Caki2 (cell line): ENCODE data around the gene SRGN. TPM values are rescaled to one million over a fixed set of nuclear protein-coding genes. Genes with fewer than 3 reads are reported as not detected.

Source experiments
- DNase-seq: peaks from one replicate; pipeline ENCODE4 v3.0.0-alpha.2; 2015; ENCODE audit warnings: low read depth
- in situ Hi-C: cut with HindIII; loops from 2 replicates; pipeline ENCODE4 v1.10.0; 2016; ENCODE audit warnings: low sequenced_read_pairs, low pct_unique_long_range_greater_than_20kb, mixed read lengths
- total RNA-seq: library from RNA; depleted of rRNA; stranded (reverse); fragments of >200 nt; shearing (Covaris generic); gene quantifications from 2 replicates; pipeline ENCODE4 v1.2.3, GENCODE V29; 2014; ENCODE audit warnings: low replicate concordance

Gene SRGN
- total RNA-seq, 1 experiment from 2014 or later, result 293 TPM

DNA sequence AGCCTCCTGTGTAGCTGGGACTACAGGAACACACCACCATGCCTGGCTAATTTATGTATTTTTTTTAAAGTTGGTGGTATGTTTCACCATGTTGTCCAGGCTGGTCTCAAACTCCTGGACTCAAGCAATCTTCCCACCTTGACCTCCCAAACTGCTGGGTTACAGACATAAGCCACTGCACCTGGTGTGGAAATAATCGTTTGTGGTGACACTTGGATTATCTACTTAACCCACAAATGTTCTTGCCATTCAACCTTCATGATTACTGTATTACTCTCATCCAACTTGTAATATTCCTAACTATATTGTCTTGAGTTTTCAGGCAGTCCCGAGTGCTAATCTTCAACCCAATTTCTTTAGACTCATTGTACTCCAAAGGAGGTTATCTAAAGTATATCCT is 9.6 kb upstream of the SRGN start:
- DNase-seq, result no peak
- in situ Hi-C loops, result no loop called here

DNA sequence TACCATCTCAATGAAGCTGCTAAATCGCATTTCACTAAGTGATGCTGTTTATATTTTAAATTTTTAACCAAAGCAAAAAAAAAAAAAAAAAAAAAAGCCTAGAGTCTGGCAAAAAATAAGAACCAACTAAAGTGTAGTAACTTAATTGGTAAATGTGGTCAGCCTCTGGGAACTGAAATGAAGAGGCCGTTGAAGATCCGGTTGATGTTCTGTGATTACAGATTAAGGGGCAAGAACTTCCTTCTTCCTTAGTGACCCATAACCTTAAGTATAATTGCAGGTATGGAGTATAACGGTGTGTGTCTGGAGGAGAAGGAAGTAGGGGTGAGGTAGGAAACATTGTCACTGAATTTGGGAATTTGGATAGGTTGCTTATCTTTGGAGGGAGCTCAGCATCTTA is 7.7 kb upstream of the SRGN start:
- in situ Hi-C loops, result no loop called here
- DNase-seq, result no peak

DNA sequence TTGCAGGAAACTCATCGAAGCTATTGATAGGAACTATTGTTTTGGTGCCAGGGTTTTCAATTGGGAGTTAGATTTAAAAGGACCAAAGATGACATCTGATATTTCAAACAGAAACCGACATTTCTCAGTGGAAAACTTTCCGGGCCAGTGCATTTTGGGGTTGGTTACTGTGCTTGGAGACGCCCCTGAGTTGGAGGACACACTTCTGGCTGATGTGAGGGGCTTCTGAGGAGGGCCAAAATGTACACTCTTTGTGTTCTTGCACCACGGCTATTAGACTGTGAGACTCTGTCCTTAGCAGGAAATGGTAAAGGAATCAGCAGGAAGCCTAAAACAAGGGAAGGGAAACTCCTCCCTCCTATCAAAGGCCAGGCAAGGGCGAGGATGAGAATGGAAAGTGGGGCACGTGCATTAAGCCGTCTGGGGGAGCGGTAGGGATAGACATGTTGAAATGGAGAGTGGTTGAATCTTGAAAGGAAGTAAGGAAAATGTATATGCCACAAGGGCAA is 1.8 kb upstream of the SRGN start:
- in situ Hi-C loops, result no loop called here
- no peak for DNase-seq

DNA sequence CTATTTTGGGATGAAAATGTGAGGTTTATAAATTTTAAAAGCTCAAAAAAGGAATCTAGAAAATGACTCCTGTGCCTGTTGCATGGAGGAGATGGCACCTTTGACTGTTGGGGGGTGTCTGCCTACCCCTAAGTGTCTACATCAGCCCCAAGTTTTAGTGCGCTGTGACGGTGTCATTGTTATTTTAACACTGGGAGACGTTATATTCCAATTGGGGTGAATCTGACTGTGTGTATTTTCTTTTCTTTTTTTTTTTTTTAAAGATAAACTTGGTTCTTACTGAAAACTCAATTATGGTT is 517 bp downstream of the SRGN start:
- in situ Hi-C loops, result no loop called here
- no peak for DNase-seq

DNA sequence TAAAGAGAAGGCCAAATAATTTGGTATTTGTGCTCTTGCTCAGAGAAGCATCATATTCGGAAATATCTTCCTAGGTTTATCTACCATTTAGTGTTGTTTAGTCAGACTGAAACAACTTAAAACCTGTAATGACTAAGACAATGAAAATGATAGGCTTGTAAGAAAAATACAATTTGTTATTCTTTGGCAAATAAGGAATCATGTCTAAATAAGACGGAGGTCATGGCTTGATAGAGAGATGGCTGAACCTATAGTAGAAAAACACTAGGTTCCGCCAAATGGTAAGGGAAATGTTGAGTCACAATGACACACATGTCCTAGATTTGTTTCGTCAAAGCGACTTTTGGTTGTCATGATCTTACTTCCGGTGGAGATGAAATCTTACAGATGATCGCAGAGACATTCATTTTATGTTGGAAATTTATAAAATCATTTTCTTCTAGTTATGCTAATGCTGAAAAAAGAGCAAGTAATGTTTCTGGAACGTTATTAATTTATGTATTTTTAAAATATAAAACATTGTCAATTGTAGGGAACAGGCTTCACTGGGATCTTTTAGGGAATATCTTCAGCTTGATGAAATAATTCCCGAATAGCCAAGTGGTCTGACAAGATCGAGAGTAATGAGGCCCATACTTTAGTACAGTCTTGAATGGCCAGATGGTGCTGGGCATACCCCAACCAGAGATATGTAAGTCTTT is 1.0 kb downstream of the SRGN start:
- in situ Hi-C loops, result no loop called here
- peak; percentile 71 for DNase-seq

DNA sequence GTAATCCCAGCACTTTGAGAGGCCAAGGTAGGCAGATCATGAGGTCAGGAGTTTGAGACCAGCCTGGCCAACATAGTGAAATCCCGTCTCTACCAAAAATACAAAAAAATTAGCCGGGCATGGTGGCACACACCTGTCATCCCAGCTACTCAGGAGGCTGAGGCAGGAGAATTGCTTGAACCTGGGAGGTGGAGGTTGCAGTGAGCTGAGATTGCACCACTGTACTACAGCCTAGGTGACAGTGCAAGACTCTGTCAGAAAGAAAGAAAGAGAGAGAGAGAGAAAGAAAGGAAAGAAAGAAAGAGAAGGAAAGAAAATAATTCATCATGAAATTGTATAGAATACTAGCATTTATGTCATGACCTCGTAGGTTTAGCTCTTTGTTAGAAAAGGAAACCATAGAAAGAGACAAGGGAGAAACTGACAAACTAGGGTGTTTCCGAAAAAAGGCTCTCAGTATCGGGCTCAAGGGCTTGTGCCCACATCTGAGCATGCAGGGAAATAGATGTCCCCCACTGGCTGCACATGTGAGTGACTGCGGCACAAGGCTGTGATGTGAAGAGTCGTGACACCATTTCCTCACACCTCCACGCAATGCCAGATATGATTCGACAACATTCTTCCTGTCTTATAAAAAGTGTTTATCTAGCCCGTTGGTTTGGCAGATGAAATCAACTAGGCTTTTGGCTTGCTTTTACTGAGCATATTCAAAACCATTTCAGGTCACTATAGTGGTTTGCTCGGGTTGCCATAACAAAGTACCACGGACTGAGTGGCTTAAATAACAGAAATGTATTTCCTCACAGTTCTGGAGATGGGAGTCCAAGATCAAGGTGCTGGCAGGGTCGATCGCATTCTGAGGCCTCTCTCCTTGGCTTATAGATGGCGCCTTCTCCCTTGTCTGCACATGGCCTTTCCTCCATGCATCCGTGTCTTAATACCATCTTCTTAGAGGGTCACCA is 2.0 kb downstream of the SRGN start:
- in situ Hi-C loops, result no loop called here

DNA sequence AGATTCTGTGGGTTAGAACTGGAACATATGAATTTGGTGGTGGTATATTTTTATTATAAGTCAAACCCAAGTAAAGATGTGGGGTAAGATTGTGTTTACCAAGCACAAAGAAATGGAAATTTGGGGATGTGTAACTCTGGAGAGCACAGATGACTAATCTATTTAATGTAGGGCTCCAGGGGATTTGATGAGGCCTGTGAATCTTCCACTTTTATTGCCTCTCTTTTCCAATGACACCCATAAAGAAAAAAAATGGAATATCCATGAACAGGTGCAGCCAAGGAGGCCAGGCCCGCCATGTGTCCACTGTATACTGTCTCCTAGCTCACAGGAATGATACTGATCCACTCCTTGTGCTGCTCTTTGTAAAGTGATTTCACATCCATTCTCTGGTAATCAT is 2.8 kb downstream of the SRGN start:
- no peak for DNase-seq
- in situ Hi-C loops, result no loop called here

More for the DNA sequence above, 2.0 kb downstream of the SRGN start:
- peak; percentile 50 for DNase-seq

DNA sequence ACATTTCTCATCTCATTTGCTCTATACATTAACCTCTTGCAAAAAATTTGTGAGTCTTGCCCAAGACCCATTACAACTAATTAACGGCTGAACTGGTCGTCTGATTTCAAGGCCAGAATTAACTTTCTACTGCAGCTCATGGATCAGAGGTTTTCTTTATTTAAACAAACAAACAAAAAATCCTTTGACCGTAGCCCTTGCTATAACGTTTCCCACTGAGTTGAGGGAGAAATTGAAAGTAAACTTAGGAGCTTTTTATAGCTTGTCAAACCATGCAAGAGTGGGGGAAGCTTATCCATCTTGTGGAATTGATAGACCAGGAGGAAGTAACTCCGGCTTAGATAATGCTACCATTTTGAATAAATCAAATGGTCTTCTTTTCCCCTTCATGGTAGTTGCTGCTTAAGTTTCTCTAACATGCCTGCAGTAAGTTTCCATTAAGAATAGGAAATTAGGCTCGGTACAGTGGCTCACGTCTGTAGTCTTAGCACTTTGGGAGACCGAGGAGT is 3.3 kb downstream of the SRGN start:
- DNase-seq, result peak; percentile 22
- in situ Hi-C loops, result no loop called here

DNA sequence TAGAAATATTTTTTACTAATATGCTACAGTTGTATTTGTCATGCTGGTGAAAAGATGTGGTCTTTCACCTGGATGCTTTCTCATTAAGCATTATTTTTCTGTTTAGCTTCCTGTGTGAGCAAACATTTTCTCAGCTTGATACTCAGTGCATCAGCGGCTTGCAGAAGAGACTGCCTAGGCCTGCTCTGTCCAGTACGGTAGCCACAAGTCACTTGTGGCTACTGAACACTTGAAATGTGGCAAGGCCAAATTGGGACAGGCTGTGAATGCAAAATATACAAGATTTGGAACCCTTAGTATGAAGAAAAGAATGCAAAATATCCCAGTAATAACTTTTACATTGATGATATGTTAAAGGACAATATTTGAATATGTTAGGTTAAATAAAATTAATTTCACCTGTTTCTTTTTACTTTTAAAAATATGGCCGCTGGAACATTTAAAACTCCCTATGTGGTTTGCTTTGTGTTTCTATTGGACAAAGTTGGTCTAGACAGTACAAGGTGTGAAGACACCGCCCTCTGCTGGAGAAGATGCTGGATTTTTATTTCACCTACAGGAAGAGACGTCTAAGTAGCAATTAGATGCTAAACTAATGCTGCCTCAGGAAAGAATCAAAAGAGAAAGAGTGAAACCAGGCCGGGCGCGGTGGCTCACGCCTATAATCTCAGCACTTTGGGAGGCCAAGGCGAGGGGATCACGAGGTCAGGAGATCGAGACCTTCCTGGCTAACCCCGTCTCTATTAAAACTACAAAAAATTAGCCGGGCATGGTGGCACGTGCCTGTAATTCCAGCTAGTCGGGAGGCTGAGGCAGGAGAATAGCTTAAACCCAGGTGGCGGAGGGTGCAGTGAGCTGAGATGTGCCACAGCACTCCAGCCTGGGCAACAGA is 5.3 kb downstream of the SRGN start:
- in situ Hi-C loops, result no loop called here
- peak; percentile 70 for DNase-seq

DNA sequence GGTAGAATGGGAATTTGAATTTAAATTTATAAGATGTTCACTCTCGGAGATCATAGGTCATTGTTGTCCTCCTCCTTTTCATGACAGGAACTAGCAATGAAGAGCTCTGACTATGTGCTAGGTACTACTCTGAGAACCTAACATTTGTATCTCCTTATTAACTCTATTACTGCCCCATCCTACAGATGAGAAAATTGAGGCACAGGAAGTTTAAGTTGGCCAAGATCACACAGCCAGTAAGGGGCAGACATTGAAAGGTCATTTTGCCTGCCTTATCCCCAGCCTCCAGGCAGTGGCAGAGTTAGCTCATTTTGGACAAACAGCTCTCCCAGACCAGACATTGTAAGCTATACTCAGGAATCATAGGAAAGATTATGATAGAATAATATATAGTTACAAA is 6.0 kb downstream of the SRGN start:
- in situ Hi-C loops, result no loop called here
- peak; percentile 28 for DNase-seq

DNA sequence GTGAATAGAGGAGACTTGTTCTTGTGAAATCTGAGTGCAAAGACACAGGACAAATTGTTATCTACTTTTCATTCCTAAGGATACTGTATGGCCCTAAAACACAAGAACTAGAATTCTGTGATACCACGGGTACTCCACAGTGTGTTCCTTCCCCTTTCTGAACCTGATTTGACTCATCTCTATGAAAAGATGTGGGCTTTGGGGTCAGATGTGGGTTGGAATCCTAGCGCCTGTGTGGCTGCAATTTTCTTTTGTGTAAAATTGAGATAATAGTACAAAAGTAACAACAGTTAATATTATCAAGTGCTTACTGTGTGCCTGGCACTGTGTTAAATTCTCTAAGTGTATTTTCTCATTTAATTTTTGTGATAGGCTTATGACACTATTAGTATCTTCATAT is 8.1 kb downstream of the SRGN start:
- no peak for DNase-seq
- in situ Hi-C loops, result no loop called here

DNA sequence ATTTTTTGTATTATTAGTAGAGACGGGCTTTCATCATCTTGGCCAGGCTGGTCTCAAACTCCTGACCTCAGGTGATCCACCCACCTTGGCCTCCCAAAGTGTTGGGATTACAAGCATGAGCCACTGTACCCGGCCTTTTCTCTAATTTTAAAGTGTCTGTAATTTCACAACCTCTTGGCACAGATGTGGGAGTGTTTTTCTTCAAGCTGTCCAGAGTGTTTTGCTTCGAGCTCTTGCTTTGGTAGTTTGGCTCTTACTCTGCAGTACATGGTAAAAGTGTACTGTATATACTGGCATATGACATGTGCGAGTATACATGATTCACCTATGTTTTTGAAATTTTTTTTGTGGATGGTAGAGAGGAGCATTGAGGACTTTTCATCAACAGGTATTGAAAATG is 9.8 kb downstream of the SRGN start:
- in situ Hi-C loops, result no loop called here
- no peak for DNase-seq

DNA sequence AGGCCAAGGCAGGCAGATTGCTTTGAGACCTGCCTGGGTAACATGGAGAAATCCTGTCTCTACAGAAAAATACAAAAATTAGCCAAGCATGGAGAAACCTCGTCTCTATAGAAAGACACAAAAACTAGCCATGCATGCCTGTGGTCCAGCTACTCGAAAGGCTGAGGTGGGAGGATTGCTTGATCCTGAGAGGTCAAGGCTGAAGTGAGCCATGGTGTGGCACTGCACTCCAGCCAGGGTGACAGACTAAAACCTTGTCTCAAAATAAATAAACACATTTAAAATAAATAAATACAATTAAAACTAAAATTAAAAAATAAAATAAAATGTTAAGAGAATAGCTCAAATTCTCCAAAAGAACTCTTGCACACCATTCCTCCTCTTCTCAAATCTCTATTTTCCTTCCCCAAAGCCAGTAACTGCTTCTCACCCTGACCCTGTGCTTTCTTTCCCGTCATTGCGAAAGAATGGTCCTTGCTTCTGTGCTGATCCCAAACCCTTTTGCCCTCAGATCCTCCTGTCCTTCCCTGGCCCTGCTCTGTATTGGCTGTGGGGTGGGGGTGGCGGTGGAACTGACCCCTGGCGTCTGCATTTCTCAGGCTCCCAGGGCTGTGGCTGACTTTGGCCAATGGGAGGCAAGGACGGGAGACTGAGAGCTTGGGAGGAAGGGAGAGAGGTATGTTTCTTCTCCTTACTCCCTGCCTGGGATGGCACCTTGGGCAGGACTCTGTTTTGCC is 12.4 kb downstream of the SRGN start:
- DNase-seq, result peak; percentile 12
- in situ Hi-C loops, result no loop called here

DNA sequence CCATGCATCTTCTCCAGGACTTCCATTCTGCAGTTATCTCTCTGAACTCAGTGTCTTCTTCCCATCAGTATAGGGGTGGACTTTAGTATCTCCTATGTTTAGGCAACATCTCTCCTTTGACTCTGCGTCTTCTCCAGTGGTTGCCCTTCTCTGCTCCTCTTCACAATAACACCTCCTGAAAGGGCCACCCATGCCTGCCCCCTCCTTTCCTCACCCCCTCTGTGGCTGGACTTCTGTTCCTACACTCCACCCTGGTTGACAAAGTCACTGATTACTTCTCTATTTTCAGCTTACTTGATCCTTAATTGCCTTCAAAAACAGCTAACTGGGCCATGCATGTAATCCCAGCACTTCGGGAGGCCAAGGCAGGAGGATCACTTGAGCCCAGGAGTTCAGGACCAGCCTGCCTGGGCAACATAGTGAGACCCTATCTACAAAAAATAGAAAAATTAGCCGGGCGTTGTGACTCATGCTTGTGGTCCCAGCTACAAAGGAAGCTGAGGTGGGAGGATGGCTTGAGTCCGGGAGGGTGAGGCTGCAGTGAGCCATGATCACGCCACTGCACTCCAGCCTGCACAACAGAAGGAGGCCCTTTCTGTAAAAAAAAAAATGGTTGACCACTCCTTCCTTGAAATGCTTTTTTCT is 13.7 kb downstream of the SRGN start:
- in situ Hi-C loops, result no loop called here
- peak; percentile 15 for DNase-seq

DNA sequence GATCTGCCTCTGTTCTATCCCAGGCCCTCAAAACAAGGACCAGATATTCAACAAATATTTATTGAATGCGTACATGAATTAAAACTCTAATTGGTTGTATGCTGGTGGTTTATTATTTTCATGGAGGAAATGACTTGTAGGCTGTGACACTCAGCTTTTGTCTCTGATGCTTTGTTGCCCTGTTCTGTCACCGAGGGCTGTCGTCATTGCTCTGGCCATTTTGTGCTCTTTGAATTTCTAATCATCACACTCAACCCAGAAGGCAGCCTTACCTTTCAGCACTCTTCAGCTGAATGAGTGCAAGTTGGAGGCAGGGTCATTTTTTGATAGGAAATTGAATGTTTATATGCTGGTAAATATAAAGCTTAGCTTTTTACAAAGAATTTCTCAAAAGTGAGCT is 14.5 kb downstream of the SRGN start:
- in situ Hi-C loops, result no loop called here
- no peak for DNase-seq

DNA sequence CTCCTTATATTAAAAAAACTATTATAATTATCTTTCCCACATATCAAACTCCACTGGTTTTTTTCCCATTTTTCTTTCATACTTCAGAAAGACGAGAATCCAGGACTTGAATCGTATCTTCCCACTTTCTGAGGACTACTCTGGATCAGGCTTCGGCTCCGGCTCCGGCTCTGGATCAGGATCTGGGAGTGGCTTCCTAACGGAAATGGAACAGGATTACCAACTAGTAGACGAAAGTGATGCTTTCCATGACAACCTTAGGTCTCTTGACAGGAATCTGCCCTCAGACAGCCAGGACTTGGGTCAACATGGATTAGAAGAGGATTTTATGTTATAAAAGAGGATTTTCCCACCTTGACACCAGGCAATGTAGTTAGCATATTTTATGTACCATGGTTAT is 15.9 kb downstream of the SRGN start:
- DNase-seq, result no peak
- in situ Hi-C loops, result no loop called here

DNA sequence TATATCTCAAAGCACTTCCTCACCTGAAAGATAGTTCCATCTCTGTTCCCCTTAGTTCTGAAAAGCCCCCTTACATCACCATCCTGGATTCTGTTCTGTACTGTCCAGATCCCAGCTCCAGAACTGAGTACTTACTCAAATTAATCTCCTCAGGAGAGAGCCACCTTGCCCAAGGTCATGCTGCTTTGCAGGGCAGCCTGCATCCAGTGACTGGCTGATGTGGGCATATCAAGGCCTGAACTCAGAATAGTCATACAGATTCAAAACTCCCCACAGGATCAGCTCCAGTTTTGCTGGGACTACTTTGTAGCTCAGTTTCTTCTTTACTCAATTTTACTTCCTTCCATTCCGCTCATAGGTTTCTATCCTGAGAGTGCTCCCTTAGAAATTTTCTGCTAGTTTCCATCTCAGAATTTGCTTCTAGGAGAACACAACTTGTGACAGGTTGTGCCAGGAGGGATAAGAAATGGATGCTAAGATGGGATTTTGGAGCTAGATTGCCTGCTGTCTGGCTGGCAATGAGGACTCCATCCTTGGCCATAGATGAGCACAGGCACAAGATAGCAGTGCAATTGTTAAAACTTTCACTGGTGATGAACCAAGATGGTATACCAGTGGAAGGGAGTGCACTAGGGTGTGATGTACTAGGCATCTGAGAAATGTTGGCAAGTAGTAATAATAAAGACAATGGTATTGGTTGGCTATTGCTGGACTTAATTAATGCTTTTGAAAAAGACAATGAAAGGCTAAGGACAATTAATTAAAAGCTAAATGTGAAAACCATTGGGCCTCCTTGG is 17.3 kb downstream of the SRGN start:
- DNase-seq, result no peak
- in situ Hi-C loops, result no loop called here
